DOHH2 (cell line): ENCODE measurements around the gene SURF2.

ENCODE experiments used
- CTCF ChIP-seq: fragments of 200-600 bp; sonication (generic); IDR thresholded peaks from one replicate; pipeline ENCODE4 v1.5.1; 2014; ENCODE audit warnings: antibody characterized with exemption, mild to moderate bottlenecking, low read depth, low read length; ENCODE audit not compliant: poor library complexity, severe bottlenecking
- EZH2phosphoT487 ChIP-seq: fragments of 200-600 bp; sonication (generic); IDR thresholded peaks from 2 replicates; pipeline ENCODE4 v1.6.1; 2017; ENCODE audit warnings: borderline replicate concordance, mild to moderate bottlenecking, antibody characterized with exemption, low read length, moderate library complexity, mixed read lengths

- TF ChIP-seq CTCF: no peak
- TF ChIP-seq EZH2phosphoT487: no peak
Observed at GRCh38 chr9:133387680-133388079, 31.3 kb downstream of the SURF2 start.
